H1 (cell line): ENCODE data around the gene ATG9B. TPM values are rescaled to one million over a fixed set of nuclear protein-coding genes. Genes with fewer than 3 reads are reported as not detected.
A peak's percentile ranks its signal among the peaks of the same experiment; 100 is the strongest.

Experiments
- CTCF ChIA-PET: fragments of 300-600 bp; sonication (Branson Sonifier 250); formaldehyde crosslinking; loops from one replicate; lab custom pipeline; 2021; ENCODE audit not compliant: partially characterized antibody; lab: Charles Lee
- POLR2A ChIA-PET: fragments of 300-600 bp; sonication (Branson Sonifier 250); formaldehyde crosslinking; loops from one replicate; lab custom pipeline; 2021; ENCODE audit warnings: inconsistent platforms; ENCODE audit not compliant: partially characterized antibody; lab: Charles Lee
- DNase-seq, 2 experiments: peaks; one replicate each; pipeline versions ENCODE4 v3.0.0 to v3.0.0-alpha.2; 2010 to 2022; ENCODE audit warnings: low spot score in 2 of 2, low read depth in 1 of 2, mixed read lengths in 1 of 2
- FAIRE-seq: peaks from 2 replicates; lab custom pipeline; 2011; peaks lifted over from hg19 to GRCh38; lab: Jason Lieb, UNC
- H2AFZ ChIP-seq: 2 replicates; pipeline ENCODE4 v1.8.1; 2012; ENCODE audit warnings: low read length, inconsistent platforms
- H2AK5ac ChIP-seq: 2 replicates; pipeline ENCODE4 v1.6.1; 2013; ENCODE audit warnings: low read depth, low read length
- H2BK120ac ChIP-seq: replicated peaks from 2 replicates; pipeline ENCODE3; 2013; ENCODE audit warnings: low read depth, low read length, inconsistent platforms
- H2BK12ac ChIP-seq: 2 replicates; pipeline ENCODE4 v1.6.1; 2013; ENCODE audit warnings: low read depth, low read length
- H2BK15ac ChIP-seq: 2 replicates; pipeline ENCODE4 v1.6.1; 2013; ENCODE audit warnings: low read length
- H2BK20ac ChIP-seq: 2 replicates; pipeline ENCODE4 v1.6.1; 2013; ENCODE audit warnings: low read length
- H2BK5ac ChIP-seq: 2 replicates; pipeline ENCODE4 v1.6.1; 2013; ENCODE audit warnings: low read depth, low read length
- H3K14ac ChIP-seq: 2 replicates; pipeline ENCODE4 v1.6.1; 2013; ENCODE audit warnings: inconsistent platforms; ENCODE audit not compliant: insufficient read length
- H3K18ac ChIP-seq: 2 replicates; pipeline ENCODE4 v1.6.1; 2013; ENCODE audit warnings: low read length; ENCODE audit errors: extremely low read depth
- H3K23ac ChIP-seq: 2 replicates; pipeline ENCODE4 v1.6.1; 2013; ENCODE audit warnings: inconsistent platforms; ENCODE audit not compliant: insufficient read length
- H3K23me2 ChIP-seq: 2 replicates; pipeline ENCODE4 v1.6.1; 2013; ENCODE audit warnings: low read depth, low read length
- H3K27ac ChIP-seq: 2 replicates; pipeline ENCODE4 v1.6.1; 2011; ENCODE audit warnings: low read depth, low read length, inconsistent platforms
- H3K27me3 ChIP-seq, 4 experiments: replicated peaks in 1 of 4; 1 replicate in 1 of 4; 2 replicates in 3 of 4; pipeline versions ENCODE4 v1.6.1 to v1.8.1; 2011 to 2013; ENCODE audit warnings: low read length in 3 of 4, mild to moderate bottlenecking in 3 of 4, inconsistent platforms in 2 of 4, mixed read lengths in 2 of 4, moderate library complexity in 1 of 4; ENCODE audit not compliant: control insufficient read depth in 3 of 4, insufficient read depth in 3 of 4; ENCODE audit errors: extremely low read depth in 1 of 4
- H3K36me3 ChIP-seq, 4 experiments: 2 replicates each; pipeline versions ENCODE4 v1.6.1 to v1.8.1; 2011 to 2013; ENCODE audit warnings: mild to moderate bottlenecking in 4 of 4, low read length in 3 of 4, moderate library complexity in 2 of 4, control low read depth in 1 of 4, inconsistent platforms in 1 of 4; ENCODE audit not compliant: insufficient read depth in 4 of 4, control insufficient read depth in 2 of 4
- H3K4ac ChIP-seq: replicated peaks from 2 replicates; pipeline ENCODE3; 2013; ENCODE audit warnings: low read length, low read depth, mixed read lengths, inconsistent platforms; ENCODE audit not compliant: insufficient read length
- H3K4me1 ChIP-seq, 4 experiments: replicated peaks in 1 of 4; 1 replicate in 1 of 4; 2 replicates in 3 of 4; pipeline versions ENCODE4 v1.6.1 to v1.8.1; 2011 to 2013; ENCODE audit warnings: low read length in 3 of 4, inconsistent platforms in 2 of 4, mixed read lengths in 1 of 4; ENCODE audit not compliant: insufficient read depth in 4 of 4, control insufficient read depth in 3 of 4
- H3K4me2 ChIP-seq, 2 experiments: 2 replicates each; pipeline versions ENCODE4 v1.6.1 to v1.8.1; 2011 to 2013; ENCODE audit warnings: low read depth in 2 of 2, low read length in 2 of 2, control low read depth in 1 of 2, inconsistent platforms in 1 of 2, mild to moderate bottlenecking in 1 of 2; ENCODE audit not compliant: insufficient read depth in 1 of 2
- H3K4me3 ChIP-seq, 4 experiments: fragments of 200-600, 300-600 bp in 1 of 4; sonication (generic), shearing (Covaris generic), sonication (Bioruptor Twin) in 1 of 4; 2 replicates each; pipeline versions ENCODE4 v1.5.1 to v1.8.1; 2011 to 2016; ENCODE audit warnings: low read length in 4 of 4, low read depth in 3 of 4, control low read depth in 2 of 4, inconsistent platforms in 2 of 4, mild to moderate bottlenecking in 2 of 4, mixed read lengths in 1 of 4, moderate library complexity in 1 of 4; ENCODE audit not compliant: insufficient read depth in 2 of 4; ENCODE audit errors: extremely low read depth in 1 of 4
- H3K56ac ChIP-seq: replicated peaks from 2 replicates; pipeline ENCODE3; 2013; ENCODE audit warnings: low read depth, mild to moderate bottlenecking, mixed read lengths, low read length, inconsistent platforms; ENCODE audit not compliant: insufficient read length
- H3K79me1 ChIP-seq: 2 replicates; pipeline ENCODE4 v1.6.1; 2013; ENCODE audit warnings: low read depth, low read length, control low read depth
- H3K79me2 ChIP-seq, 2 experiments: 2 replicates each; pipeline versions ENCODE4 v1.6.1 to v1.8.1; 2012 to 2013; ENCODE audit warnings: low read length in 2 of 2, mild to moderate bottlenecking in 2 of 2, inconsistent platforms in 1 of 2; ENCODE audit not compliant: insufficient read depth in 2 of 2, control insufficient read depth in 1 of 2
- H3K9ac ChIP-seq, 4 experiments: replicated peaks in 1 of 4; 1 replicate in 1 of 4; 2 replicates in 3 of 4; pipeline versions ENCODE4 v1.6.1 to v1.8.1; 2011 to 2013; ENCODE audit warnings: low read depth in 3 of 4, low read length in 3 of 4, control low read depth in 2 of 4, mild to moderate bottlenecking in 2 of 4, moderate library complexity in 2 of 4, inconsistent platforms in 1 of 4; ENCODE audit errors: extremely low read depth in 1 of 4
- H3K9me3 ChIP-seq, 2 experiments: 2 replicates each; pipeline versions ENCODE4 v1.6.1 to v1.8.1; 2012 to 2013; ENCODE audit warnings: mild to moderate bottlenecking in 2 of 2, moderate library complexity in 2 of 2, control low read depth in 1 of 2, inconsistent platforms in 1 of 2, low read depth in 1 of 2, low read length in 1 of 2, mixed read lengths in 1 of 2; ENCODE audit not compliant: insufficient read depth in 2 of 2
- H4K20me1 ChIP-seq, 2 experiments: replicated peaks in 1 of 2; 2 replicates each; pipeline versions ENCODE3 to v1.8.1; 2011 to 2013; ENCODE audit warnings: inconsistent platforms in 2 of 2, low read length in 2 of 2, mild to moderate bottlenecking in 1 of 2; ENCODE audit not compliant: insufficient read depth in 2 of 2, control insufficient read depth in 1 of 2
- H4K5ac ChIP-seq: 2 replicates; pipeline ENCODE4 v1.6.1; 2013; ENCODE audit warnings: low read length, low read depth, mixed read lengths, inconsistent platforms; ENCODE audit not compliant: insufficient read length
- H4K8ac ChIP-seq: 2 replicates; pipeline ENCODE4 v1.8.0; 2013; ENCODE audit warnings: mild to moderate bottlenecking, moderate library complexity, low read length, inconsistent platforms; ENCODE audit not compliant: insufficient read depth; ENCODE audit errors: extremely low read depth
- H4K91ac ChIP-seq: replicated peaks from 2 replicates; pipeline ENCODE3; 2013; ENCODE audit warnings: low read length, mixed read lengths, inconsistent platforms; ENCODE audit not compliant: insufficient read length
- BACH1 ChIP-seq: IDR thresholded peaks from 2 replicates; pipeline ENCODE4 v1.6.1; 2012; ENCODE audit warnings: low read length, improper control_type of control experiment
- CEBPB ChIP-seq: IDR thresholded peaks from 2 replicates; pipeline ENCODE4 v1.6.1; 2012; ENCODE audit warnings: low read depth, low read length
- KDM4A ChIP-seq: IDR thresholded peaks from one replicate; pipeline ENCODE4 v1.7.1; 2012; ENCODE audit warnings: low read depth, mild to moderate bottlenecking, moderate library complexity, low read length, inconsistent platforms; ENCODE audit not compliant: severe bottlenecking
- USF2 ChIP-seq: IDR thresholded peaks from 2 replicates; pipeline ENCODE4 v1.6.1; 2011; ENCODE audit warnings: low read length, improper control_type of control experiment
- WGBS, 2 experiments: shearing (Covaris generic) in 1 of 2; methylation state at CpG; one replicate each; pipeline versions ENCODE4 v1.1.6 to v1.1.7; 2013 to 2015; ENCODE audit warnings: low lambda C conversion rate in 2 of 2, mixed read lengths in 2 of 2, inconsistent platforms in 1 of 2, low coverage in 1 of 2, missing lambda C conversion rate in 1 of 2; ENCODE audit not compliant: insufficient replicate concordance in 2 of 2, insufficient coverage in 1 of 2, insufficient read length in 1 of 2; ENCODE audit errors: extremely low coverage in 1 of 2, missing lambda C conversion rate in 1 of 2; 5-methylcytosine and 5-hydroxymethylcytosine counted together
- polyA plus RNA-seq, 7 experiments: library from polyadenylated mRNA; depleted of rRNA in 3 of 7; stranded (reverse) in 5 of 7; unstranded in 2 of 7; fragments of >200 nt in 5 of 7; fragments of 200-250 nt in 2 of 7; gene quantifications; 1 replicate in 5 of 7; 2 replicates in 1 of 7; 4 replicates in 1 of 7; pipeline versions ENCODE4 v1.2.1 to v1.2.3, GENCODE V29; 2011 to 2013; ENCODE audit warnings: missing spikeins in 2 of 7, mixed read lengths in 2 of 7
- total RNA-seq: library from RNA; stranded (reverse); fragmentation: NEBNext Ultra II Directional; extraction: Animal tissue kit (Norgen Biotek cat#: 25700); gene quantifications from 2 replicates; pipeline ENCODE4 v1.2.1, GENCODE V29; 2021

Gene ATG9B
- total and polyA plus RNA-seq, 2 of the 8 experiments (the other 6 are each of a cell fraction or from before 2014, with no cell fraction given) = 1.4 to 2.3 TPM

- Histone ChIP-seq H3K18ac (no peak overlapping the region; the same call in 1 of the 2 replicates), H3K4me2 (no peak overlapping the region)
- no peak for DNase-seq
Observed at GRCh38 chr7:150970424-150970823, 53.9 kb downstream of the ATG9B start.

More at GRCh38 chr7:150970424-150970823, 53.9 kb downstream of the ATG9B start:
- Histone ChIP-seq H3K4ac (no peak overlapping the region), H3K79me2 (no peaks in the 10 kb centered on the region), H3K36me3 (no peaks in the 10 kb centered on the region), H2BK120ac (no peak overlapping the region), H3K79me1 (no peaks in the 10 kb centered on the region), H3K27me3 (peaks cover 0 to 3% (median 2%) of the 10 kb centered on the region in 4 experiments; a peak in 5 of 7 replicates), H3K9ac (no peak overlapping the region), H2AFZ (no peak overlapping the region), H4K5ac (no peak overlapping the region), H3K9me3 (no peaks in the 10 kb centered on the region), H4K20me1 (peaks cover 0 to 1% of the 10 kb centered on the region in 2 experiments), H2BK15ac (peak overlapping the region; percentile 31; the same call in 1 of the 2 replicates), H4K8ac (no peak overlapping the region), H3K27ac (no peak overlapping the region), H3K4me1 (peaks cover 2 to 36% (median 23%) of the 10 kb centered on the region in 4 experiments), H3K23me2 (peaks cover 11% of the 10 kb centered on the region), H3K23ac (no peak overlapping the region), H3K4me3 (no peak overlapping the region), H2BK20ac (no peak overlapping the region), H2AK5ac (no peak overlapping the region), H2BK5ac (no peak overlapping the region), H3K56ac (no peak overlapping the region), H4K91ac (no peak overlapping the region), H3K14ac (no peak overlapping the region), H2BK12ac (0 out of 2 replicates have a peak overlapping the region, but pooled peaks have one; percentile 9)
- no peak for FAIRE-seq
- ChIA-PET POLR2A (interaction anchor here (1.4 to 2.4 kb wide), 3 partner anchors 9 to 40 kb away, joined by 3 to 13 read pairs (median 5); no protein-coding TSS in a partner anchor), CTCF (interaction anchor here (0.7 to 27.0 kb wide), 13 partner anchors 4 to 122 kb away, joined by 3 to 797 read pairs (median 4); partner anchors contain the start of genes KCNH2 and NOS3)
- 92% methylated on average over 11 of the region's 11 CpGs; no CpG with 5 or more reads in 1 of the 2 experiments for WGBS, 2 experiments
- TF ChIP-seq KDM4A (no peak), USF2 (no peak), CEBPB (0 out of 2 replicates have a peak, but pooled peaks have one; percentile 7), BACH1 (no peak)
